Prostate gland (tissue), 2 donors: ENCODE data around the gene PRDM16.

Experiments used
- CTCF ChIP-seq, 4 experiments: fragments of 200-600 bp in 2 of 4; fragments of 450-650 bp in 2 of 4; sonication (generic) in 2 of 4; IDR thresholded peaks; 1 replicate in 3 of 4; 2 replicates in 1 of 4; pipeline ENCODE4 v1.5.1; 2016 to 2019; ENCODE audit warnings: antibody characterized with exemption in 4 of 4, mild to moderate bottlenecking in 2 of 4, moderate library complexity in 2 of 4
- POLR2A ChIP-seq: fragments of 450-650 bp; IDR thresholded peaks from one replicate; pipeline ENCODE4 v1.6.1; 2016; ENCODE audit warnings: antibody characterized with exemption, mild to moderate bottlenecking

GRCh38 chr1:3195966-3196515, 127.0 kb downstream of the PRDM16 start:
- TF ChIP-seq CTCF (IDR thresholded peaks at IDR 0.05) (no peak), POLR2A (no peak)
